OCI-LY1 (cell line): ENCODE data around the gene SERPINI1.

ENCODE experiments used
- EZH2 ChIP-seq: fragments of 200-600 bp; sonication (generic), shearing (Covaris generic); IDR thresholded peaks from 2 replicates; pipeline ENCODE4 v1.8.0; 2017; ENCODE audit warnings: borderline replicate concordance, mixed run types, mild to moderate bottlenecking, antibody characterized with exemption, low read length, moderate library complexity, mixed read lengths
- TF ChIP-seq, protein P1 (sequence below): fragments of 200-600 bp; sonication (generic), shearing (Covaris generic); IDR thresholded peaks from 2 replicates; pipeline ENCODE4 v1.5.1; 2017; ENCODE audit warnings: mild to moderate bottlenecking, antibody characterized with exemption, low read length, moderate library complexity, mixed read lengths

DNA sequence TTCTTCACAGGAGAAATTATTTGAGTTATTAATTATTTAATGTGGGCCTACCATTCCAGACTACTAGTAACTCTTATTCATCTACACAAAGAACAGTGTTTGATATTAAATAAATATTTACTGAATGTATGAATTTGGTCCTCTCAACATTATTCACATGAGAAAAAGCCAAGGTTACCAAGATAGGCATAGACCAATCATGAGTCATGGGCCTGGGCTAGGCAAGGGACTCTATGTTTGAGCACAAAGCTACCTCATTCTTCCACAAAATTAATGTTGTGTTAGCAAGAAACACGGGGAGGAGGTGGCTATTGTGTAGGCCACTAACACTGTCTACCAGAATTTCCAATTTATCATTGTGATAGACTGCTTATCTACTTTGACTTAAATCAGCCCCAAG is 115.7 kb downstream of the SERPINI1 start:
- TF ChIP-seq, protein P1, sequence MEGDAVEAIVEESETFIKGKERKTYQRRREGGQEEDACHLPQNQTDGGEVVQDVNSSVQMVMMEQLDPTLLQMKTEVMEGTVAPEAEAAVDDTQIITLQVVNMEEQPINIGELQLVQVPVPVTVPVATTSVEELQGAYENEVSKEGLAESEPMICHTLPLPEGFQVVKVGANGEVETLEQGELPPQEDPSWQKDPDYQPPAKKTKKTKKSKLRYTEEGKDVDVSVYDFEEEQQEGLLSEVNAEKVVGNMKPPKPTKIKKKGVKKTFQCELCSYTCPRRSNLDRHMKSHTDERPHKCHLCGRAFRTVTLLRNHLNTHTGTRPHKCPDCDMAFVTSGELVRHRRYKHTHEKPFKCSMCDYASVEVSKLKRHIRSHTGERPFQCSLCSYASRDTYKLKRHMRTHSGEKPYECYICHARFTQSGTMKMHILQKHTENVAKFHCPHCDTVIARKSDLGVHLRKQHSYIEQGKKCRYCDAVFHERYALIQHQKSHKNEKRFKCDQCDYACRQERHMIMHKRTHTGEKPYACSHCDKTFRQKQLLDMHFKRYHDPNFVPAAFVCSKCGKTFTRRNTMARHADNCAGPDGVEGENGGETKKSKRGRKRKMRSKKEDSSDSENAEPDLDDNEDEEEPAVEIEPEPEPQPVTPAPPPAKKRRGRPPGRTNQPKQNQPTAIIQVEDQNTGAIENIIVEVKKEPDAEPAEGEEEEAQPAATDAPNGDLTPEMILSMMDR: no peak
- TF ChIP-seq EZH2: no peak
